Fibroblast of skin of right biceps (primary cell): ENCODE measurements around the gene AMELX.

Source experiments
- DNase-seq: peaks from one replicate; pipeline ENCODE4 v3.0.0-alpha.2; 2013

AMELX gene

GRCh38 chrX:11293113-11293512 lies at the start of gene AMELX:
Gene AMELX, plus strand, starts transcription at chrX:11293413. Its CDS starts 1,376 bp downstream, at chrX:11294789.
- no peak for DNase-seq

- DNase-seq: peak; percentile 35
Observed at GRCh38 chrX:11244636-11245035, 48.6 kb upstream of the AMELX start.

GRCh38 chrX:11254417-11255109 lies 38.6 kb upstream of the AMELX start:
- no peak for DNase-seq

- DNase-seq: no peak
Observed at GRCh38 chrX:11257290-11257689, 35.9 kb upstream of the AMELX start.

- DNase-seq: no peak
Observed at GRCh38 chrX:11257711-11258110, 35.5 kb upstream of the AMELX start.

- DNase-seq: no peak
Observed at GRCh38 chrX:11259437-11259836, 33.8 kb upstream of the AMELX start.

GRCh38 chrX:11261260-11261659 lies 32.0 kb upstream of the AMELX start:
- DNase-seq: peak; percentile 75

GRCh38 chrX:11264925-11265324 lies 28.3 kb upstream of the AMELX start:
- no peak for DNase-seq

- DNase-seq: no peak
Observed at GRCh38 chrX:11265352-11265751, 27.9 kb upstream of the AMELX start.

- no peak for DNase-seq
Observed at GRCh38 chrX:11266573-11267003, 26.6 kb upstream of the AMELX start.

- DNase-seq: peak; percentile 52
Observed at GRCh38 chrX:11267425-11267824, 25.8 kb upstream of the AMELX start.

- peak; percentile 3 for DNase-seq
Observed at GRCh38 chrX:11269006-11269405, 24.2 kb upstream of the AMELX start.

GRCh38 chrX:11269996-11270395 lies 23.2 kb upstream of the AMELX start:
- DNase-seq: no peak

- peak; percentile 45 for DNase-seq
Observed at GRCh38 chrX:11272290-11272689, 20.9 kb upstream of the AMELX start.

- DNase-seq: no peak
Observed at GRCh38 chrX:11272863-11273262, 20.4 kb upstream of the AMELX start.

GRCh38 chrX:11273544-11273943 lies 19.7 kb upstream of the AMELX start:
- peak; percentile 66 for DNase-seq

- DNase-seq: no peak
Observed at GRCh38 chrX:11282043-11282442, 11.2 kb upstream of the AMELX start.

GRCh38 chrX:11285651-11286050 lies 7.6 kb upstream of the AMELX start:
- DNase-seq: no peak

GRCh38 chrX:11287505-11287904 lies 5.7 kb upstream of the AMELX start:
- no peak for DNase-seq

- DNase-seq: no peak
Observed at GRCh38 chrX:11290416-11291102, 2.7 kb upstream of the AMELX start.

GRCh38 chrX:11296051-11296450 lies 2.8 kb downstream of the AMELX start:
- no peak for DNase-seq

GRCh38 chrX:11298600-11298999 lies 5.4 kb downstream of the AMELX start:
- DNase-seq: no peak

- no peak for DNase-seq
Observed at GRCh38 chrX:11304829-11305228, 11.6 kb downstream of the AMELX start.

- DNase-seq: no peak
Observed at GRCh38 chrX:11305641-11306040, 12.4 kb downstream of the AMELX start.

GRCh38 chrX:11309220-11309619 lies 16.0 kb downstream of the AMELX start:
- DNase-seq: peak; percentile 0
